GM19238 (cell line): Measurements from ENCODE around the gene CRAMP1.
A peak's percentile ranks its signal among the peaks of the same experiment; 100 is the strongest.
"Not testable (repeated sequence)": the region's sequence is repeated elsewhere in the genome, so short reads cannot be mapped to it uniquely, and the experiment has no call there.

Experiments used
- DNase-seq: peaks from one replicate; pipeline ENCODE4 v3.0.0; 2011; ENCODE audit warnings: low spot score; ENCODE audit not compliant: insufficient read length

Gene CRAMP1

GRCh38 chr16:1710811-1711507 is 98.8 kb downstream of the CRAMP1 start:
- no peak for DNase-seq

- no peak for DNase-seq
Measured at GRCh38 chr16:1712791-1713261, 100.7 kb downstream of the CRAMP1 start.

- no peak for DNase-seq
Measured at GRCh38 chr16:1713331-1713730, 101.2 kb downstream of the CRAMP1 start.

GRCh38 chr16:1713933-1714332 is 101.8 kb downstream of the CRAMP1 start:
- DNase-seq, result peak; percentile 45

- DNase-seq, result no peak
Measured at GRCh38 chr16:1715220-1715619, 103.1 kb downstream of the CRAMP1 start.

- not testable (repeated sequence) for DNase-seq
Measured at GRCh38 chr16:1718236-1718635, 106.1 kb downstream of the CRAMP1 start.

- not testable (repeated sequence) for DNase-seq
Measured at GRCh38 chr16:1719559-1720229, 107.5 kb downstream of the CRAMP1 start.

GRCh38 chr16:1721372-1721771 is 109.2 kb downstream of the CRAMP1 start:
- no peak for DNase-seq

GRCh38 chr16:1723450-1724147 is 111.4 kb downstream of the CRAMP1 start:
- DNase-seq, result no peak

GRCh38 chr16:1724491-1724890 is 112.3 kb downstream of the CRAMP1 start:
- no peak for DNase-seq

GRCh38 chr16:1726661-1727502 is 114.7 kb downstream of the CRAMP1 start:
- DNase-seq, result no peak
